Activated naive CD8-positive, alpha-beta T cell treated with anti-CD3 and anti-CD28 coated beads, Interleukin-2, amount 50 U/mL, for 16 hours (primary cell): ENCODE results near the gene PUDP.
"Not testable (repeated sequence)": the region's sequence is repeated elsewhere in the genome, so short reads cannot be mapped to it uniquely, and the experiment has no call there.

ENCODE experiments used
- DNase-seq: peaks from one replicate; pipeline ENCODE4 v3.0.0-alpha.2; 2020; ENCODE audit warnings: low read depth, low spot score

The PUDP gene

GRCh38 chrX:7147978-7148854 is at the start of gene PUDP:
Gene PUDP, minus strand, starts transcription at chrX:7148153. Its CDS starts 40 bp downstream, at chrX:7148113.
- DNase-seq, result peak; percentile 51

- DNase-seq, result no peak
Measured at GRCh38 chrX:7194606-7195005, 46.7 kb upstream of the PUDP start.

- DNase-seq, result no peak
Measured at GRCh38 chrX:7192871-7193270, 44.9 kb upstream of the PUDP start.

DNA sequence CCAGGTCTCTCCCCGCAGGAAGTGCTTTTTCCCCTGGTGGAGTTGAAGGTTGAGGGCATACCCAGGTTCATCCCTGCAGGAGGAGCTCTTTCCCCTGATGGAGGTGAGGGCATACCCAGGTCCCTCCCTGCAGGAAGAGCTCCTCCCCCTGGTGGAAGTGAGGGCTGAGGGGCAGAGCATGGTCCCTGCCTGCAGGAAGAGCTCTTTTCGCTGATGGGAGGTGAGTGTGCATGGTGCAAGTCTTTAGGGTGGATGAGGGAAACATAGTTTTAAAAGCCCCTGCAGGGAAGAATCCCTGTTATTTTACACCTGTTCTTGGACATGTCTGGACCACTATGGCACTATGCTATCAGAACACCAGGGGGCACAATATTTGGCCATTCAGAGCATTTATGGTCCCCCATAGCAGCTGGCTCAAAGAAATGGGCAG is 43.7 kb upstream of the PUDP start:
- no peak for DNase-seq

- DNase-seq, result no peak
Measured at GRCh38 chrX:7190157-7190556, 42.2 kb upstream of the PUDP start.

GRCh38 chrX:7188672-7189071 is 40.7 kb upstream of the PUDP start:
- DNase-seq, result no peak

- DNase-seq, result no peak
Measured at GRCh38 chrX:7184816-7185215, 36.9 kb upstream of the PUDP start.

DNA sequence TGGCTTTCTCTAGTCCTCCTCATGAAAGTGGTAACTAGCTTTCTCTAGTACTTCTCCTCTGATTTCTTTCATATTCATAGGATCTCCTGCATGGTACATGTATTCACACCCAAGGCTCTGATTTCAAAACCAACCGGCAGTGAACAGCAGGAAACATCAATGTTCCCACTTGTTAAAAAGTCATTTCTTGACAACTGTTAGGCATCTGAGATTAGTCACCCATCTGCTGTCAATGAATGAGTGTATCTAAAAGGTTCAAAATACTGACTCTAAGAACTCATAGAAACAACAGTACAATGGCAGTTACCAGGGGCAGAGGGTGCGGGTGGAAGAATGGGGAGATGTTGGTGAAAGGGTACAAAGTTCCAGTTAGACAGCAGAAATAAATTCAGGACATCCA is 31.5 kb upstream of the PUDP start:
- DNase-seq, result no peak

- DNase-seq, result not testable (repeated sequence)
Measured at GRCh38 chrX:7178859-7179258, 30.9 kb upstream of the PUDP start.

GRCh38 chrX:7170898-7171297 is 22.9 kb upstream of the PUDP start:
- DNase-seq, result no peak

- no peak for DNase-seq
Measured at GRCh38 chrX:7169627-7170026, 21.7 kb upstream of the PUDP start.

- no peak for DNase-seq
Measured at GRCh38 chrX:7168371-7168770, 20.4 kb upstream of the PUDP start.

DNA sequence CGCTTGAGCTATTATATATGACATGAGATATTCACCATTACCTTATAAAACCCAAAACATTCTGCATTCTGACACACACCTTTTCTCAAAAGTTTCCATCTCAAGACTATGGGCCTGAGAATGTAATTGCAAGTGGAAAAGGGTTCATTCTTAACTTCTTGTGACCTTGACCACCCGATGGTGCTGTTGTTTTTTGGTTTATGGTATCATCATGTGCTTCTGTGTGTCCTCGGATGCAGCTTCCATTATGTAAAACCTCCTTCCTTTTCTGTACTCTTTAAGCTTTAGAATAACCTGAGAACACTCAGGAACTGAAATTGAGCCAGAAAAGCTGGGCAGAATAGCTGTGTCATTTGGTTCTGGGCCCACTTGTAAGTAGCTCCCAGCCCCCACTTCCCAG is 16.2 kb upstream of the PUDP start:
- no peak for DNase-seq

DNA sequence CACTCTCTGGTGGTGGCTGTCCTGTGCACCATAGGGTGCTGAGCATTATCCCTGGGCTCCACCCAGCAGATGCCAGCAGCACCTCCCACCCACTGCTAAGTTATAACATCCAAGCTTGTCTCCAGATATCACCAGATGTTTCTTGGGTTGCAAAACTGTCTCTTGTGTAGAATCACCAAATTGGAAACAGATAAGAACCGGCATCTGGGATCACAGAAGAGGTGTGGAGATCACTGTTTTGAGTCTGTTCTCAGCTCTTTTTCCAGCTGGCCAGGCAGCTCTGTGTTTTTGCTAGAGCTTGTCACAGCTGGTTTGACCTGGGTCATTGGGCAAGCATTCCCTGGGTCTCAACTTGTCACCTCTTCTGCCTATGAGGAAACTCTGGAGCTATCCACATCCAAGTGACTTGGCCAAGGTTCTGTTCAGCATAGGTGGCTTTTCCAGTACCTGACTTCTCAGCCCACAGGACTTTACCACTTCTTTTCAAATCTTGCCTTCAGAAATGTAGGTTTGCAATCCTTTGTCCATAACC is 15.3 kb upstream of the PUDP start:
- no peak for DNase-seq

- no peak for DNase-seq
Measured at GRCh38 chrX:7159149-7159861, 11.4 kb upstream of the PUDP start.

DNA sequence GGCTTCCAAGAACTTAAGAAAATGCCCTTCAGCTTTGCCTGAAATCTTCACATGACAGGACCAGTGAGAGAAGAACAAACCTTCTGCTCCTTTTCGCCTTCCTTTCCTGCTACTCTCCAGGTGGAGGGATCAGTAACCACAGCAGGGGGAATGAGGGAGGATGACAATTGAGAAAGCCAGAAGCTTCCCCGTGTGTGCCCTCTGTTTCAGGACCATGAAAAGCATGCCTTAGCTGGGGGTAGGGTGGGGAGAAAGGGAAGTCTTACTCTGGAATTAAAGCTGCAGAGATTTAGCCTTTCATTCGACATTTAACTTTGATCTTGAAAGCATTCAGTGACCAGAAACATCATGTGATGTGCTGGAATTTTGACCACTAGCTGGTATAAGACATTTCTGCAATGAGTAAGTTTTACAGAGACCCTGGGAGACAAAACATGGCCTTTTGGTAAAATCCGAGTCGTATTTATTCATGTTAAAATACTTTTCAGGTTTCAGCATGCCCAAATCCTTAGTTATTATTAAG is 10.6 kb upstream of the PUDP start:
- DNase-seq, result no peak

- no peak for DNase-seq
Measured at GRCh38 chrX:7156879-7157278, 8.9 kb upstream of the PUDP start.

DNA sequence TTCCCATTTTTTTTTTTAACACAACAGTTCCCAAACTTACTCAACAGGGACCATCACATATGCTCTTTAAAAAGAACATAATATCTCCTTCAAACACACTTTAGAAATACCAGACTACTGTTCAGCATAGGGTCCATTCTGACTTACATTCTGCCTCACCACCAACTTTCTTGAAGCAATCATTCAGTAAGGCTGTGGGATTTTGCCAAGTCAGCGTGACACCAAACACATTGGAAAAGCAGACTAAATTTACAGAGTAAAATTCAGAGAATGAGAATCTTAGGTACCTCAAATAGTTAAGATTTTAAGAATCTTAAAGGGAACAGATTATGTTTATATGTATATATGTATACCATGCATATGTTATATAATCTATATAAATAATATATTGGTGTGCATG is 7.2 kb upstream of the PUDP start:
- DNase-seq, result no peak

DNA sequence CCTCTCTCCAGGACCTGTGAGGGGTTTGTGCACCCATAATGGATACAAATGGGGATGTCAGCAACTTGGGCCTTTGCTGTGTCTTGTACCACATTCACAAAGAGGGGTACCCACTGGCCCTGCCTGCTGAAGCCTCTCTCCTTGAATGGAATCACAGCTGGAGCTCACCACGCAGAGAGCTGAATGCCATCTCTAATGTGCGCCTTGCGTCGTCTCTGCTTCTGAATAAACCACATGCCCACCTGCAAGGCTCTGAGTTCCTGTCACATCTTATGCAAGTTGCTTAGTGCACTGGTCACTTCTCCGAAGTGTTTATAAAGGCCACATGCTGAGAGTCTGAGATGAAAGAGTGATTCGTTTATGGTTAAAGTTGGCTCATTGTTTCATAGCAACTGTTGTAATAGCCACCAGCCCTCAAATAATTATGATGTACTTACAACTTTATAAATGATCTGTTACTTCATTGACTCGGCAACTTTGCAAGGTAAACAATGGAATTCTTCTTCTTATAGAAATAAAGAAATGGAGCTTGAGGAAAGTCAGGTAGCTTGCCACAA is 6.2 kb upstream of the PUDP start:
- no peak for DNase-seq

DNA sequence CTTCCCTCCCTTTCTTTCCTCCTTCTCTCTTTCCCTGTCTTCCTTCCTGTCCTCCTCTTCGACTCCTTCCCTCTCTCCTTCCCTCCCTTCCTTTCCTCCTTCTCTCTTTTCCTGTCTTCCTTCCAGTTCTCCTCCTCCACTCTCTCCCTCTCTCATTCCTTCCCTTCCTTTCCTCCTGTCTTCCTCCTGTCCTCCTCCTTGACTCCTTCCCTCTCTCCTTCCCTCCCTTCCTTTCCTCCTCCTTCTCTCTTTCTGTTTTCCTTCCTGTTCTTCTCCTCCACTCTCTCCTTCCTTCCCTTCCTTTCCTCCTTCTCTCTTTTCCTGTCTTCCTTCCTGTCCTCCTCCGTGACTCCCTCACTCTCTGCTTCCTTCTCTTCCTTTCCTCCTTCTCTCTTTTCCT is 5.3 kb upstream of the PUDP start:
- DNase-seq, result no peak

GRCh38 chrX:7149411-7149810 is 1.5 kb upstream of the PUDP start:
- no peak for DNase-seq

- no peak for DNase-seq
Measured at GRCh38 chrX:7147413-7147977, 458 bp downstream of the PUDP start, which contains the start of gene STS. Gene STS, plus strand, starts transcription at chrX:7147712. Its CDS starts 105,488 bp downstream, at chrX:7253200.
